ENCODE data around the gene CFAP100.

CFAP100 gene

GRCh38 chr3:126402178-126402577 lies 7.5 kb downstream of the CFAP100 start:
- no peak for DNase-seq

- no peak for DNase-seq
Observed at GRCh38 chr3:126402666-126403302, 8.1 kb downstream of the CFAP100 start.

GRCh38 chr3:126406389-126407296 lies 11.9 kb downstream of the CFAP100 start:
- no peak for DNase-seq

GRCh38 chr3:126407412-126408044 lies 12.8 kb downstream of the CFAP100 start:
- DNase-seq = no peak

GRCh38 chr3:126408099-126408498 lies 13.4 kb downstream of the CFAP100 start:
- DNase-seq = no peak

DNA sequence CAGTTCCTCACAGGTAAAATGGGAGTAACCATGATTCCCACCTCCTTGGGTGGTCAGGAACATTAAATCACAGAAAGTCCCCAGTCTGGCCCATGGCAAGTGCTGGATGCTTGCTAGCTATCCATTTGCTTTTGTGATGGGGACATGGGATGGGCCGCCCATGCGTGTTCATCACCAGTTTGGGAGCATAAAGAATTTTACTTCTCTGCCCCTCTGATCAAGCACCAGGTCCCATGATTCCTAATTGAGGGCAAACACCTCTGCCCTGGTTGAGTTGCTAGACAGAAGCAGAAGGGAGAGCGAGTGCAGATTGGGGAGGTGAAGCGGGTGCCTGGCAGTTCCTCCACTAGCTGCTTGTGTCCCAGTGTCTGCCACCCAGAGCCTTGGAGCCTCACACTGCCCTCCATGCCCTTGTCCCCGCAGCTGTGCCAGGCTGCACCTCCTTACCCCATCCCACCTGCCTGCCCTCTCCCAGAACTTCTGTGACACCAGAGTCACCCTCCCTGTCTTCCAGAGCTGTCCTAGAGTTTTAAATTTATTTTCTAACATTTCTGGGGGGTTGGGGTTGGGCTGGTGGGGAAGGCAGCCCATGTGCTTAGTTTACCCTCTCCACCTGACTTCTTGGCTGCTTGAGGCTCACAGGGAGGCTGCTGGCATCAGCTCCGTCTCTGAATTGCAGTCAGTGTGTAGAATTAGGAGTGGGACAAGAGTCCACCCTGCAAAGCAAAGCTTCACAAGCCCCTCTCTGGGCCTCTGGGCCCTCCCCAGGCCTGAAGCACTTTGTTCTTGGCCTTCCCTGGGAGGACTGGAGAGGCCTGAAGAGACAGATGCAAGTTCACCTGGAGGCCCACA lies 18.4 kb downstream of the CFAP100 start:
- no peak for DNase-seq

GRCh38 chr3:126413693-126414080 lies 19.0 kb downstream of the CFAP100 start:
- DNase-seq = no peak

DNA sequence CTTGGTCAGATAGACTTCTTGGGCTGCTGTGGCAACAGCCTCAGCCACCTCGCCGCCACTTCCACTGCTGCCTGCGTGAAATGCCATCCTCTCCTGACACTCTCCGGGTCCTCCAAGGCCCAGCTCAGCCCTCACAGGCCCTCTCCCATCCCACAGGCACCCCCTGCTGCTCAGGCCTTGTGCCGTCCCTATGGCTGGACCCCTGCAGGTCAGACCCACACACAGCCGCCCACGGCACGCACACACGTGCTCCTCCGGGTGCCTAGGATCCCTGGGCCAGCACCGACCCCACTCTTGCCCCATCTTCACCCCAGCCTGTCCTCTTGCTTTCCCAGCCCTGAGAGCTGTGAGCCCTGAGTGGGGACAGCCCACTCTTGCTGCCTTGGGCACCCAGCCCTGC lies 19.7 kb downstream of the CFAP100 start:
- no peak for DNase-seq

- no peak for DNase-seq
Observed at GRCh38 chr3:126414961-126415660, 20.4 kb downstream of the CFAP100 start.

GRCh38 chr3:126415661-126416591 lies 21.2 kb downstream of the CFAP100 start:
- DNase-seq = no peak

DNA sequence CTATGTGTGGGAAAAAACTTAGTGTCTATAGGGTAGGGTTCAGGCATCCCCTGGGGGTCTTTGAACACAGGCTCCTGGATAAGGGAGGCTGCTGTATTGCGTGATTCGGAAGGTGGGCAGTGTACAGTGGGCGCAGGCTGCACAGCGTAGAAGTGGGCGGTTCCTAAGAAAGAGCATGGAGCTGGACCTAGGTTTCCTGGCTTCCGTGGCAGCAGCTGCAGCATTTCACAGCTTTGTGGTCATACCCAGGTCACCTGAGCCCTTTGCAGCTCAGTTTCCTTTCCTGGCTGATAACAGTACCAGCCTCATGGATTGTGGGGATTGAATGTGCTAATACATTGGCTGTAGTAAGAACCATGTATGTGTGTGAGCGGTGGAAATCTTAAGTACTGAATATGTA lies 22.2 kb downstream of the CFAP100 start:
- DNase-seq = no peak

DNA sequence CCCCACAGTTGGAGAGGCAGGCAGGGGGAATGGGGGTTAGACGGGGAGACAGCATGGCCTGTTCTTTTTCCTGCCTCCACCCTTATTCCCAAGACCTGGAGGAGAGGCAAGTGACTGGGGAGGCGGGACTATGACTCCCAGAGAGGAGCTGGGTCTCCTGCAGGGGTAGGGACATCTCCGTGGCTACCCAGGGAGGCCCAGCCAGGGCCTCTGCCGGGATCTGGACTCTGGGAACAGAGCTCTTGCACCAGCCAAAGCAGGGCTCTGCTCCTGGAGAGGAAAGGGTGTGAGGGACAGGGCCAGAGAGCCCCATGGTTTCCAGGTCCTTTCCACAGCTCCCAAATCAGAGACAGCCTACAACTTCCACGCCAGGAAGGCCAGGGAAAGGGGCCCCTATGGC lies 22.8 kb downstream of the CFAP100 start:
- DNase-seq = no peak

DNA sequence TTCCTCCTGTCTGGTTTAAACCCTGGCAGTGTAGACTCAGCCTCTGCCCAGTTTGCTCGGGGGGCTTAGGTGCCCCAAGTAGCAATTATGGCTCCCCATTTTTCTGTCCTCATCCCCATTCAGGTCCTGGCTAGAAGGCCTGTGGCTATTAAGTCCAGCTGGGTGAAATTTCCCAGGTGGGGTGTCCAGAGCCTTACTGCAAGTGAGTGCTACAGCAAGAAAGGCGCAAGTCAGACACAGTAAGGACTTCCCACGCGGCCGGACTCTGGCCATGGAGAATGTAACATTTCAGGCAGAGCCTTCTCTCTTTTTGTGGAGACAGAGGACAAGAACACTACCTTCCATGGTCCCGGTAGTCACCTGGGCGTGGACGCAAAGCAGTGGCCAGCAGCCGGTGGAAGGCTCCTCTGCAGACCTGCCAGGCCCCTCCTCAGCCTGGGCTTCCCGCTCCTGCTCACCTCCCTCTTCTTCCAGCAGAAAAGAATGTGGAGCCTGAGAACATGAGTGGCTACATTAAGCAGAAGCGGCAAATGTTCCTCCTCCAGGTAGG lies 23.3 kb downstream of the CFAP100 start:
- no peak for DNase-seq

DNA sequence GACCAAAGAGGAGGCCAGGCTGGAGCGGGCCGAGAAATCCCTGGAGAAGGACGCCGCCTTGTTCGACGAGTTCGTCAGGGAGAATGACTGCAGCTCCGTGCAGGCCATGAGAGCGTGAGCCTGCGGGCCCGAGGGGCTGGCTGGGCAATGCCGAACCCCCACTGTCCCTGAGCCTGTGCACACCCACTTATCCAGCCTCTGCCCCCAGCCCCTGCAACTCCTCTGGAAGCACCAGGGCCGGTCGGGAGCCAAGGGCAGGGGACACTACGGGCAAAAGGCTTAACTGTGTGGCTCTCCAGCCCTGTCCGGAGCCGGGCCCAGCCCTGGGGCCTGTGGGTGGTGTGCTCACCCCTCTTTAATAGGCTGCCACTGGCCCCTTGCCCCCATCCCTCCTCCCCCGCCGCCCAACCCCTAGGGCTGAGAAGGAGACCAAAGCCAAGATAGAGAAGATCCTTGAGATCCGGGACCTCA lies 24.0 kb downstream of the CFAP100 start:
- DNase-seq = no peak

DNA sequence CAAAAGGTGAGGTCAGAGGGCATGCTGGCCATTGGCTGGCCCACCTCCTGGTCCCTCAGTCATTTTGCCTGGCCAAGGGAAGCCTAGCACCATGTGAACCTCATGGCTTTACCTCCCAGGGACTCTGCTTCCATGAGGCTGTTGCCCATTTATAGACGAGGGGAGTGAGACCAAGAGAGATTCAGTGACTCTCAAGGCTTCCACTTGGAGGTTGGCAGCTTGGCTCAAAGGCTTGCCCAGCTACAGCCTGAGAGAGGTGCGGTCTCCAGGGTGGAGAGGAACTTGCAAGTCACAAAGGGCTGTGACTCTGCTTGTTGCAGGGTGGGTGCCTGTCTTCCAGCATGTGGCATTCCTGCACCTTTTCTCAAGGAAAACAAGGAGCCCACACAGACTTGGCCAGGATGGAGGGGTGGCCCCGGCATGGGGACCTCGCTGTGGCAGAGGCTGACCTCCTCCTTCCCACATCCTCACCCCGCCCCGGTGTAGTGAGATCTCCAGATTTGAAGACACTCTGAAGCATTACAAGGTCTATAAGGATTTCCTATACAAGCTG lies 24.5 kb downstream of the CFAP100 start:
- DNase-seq = no peak

GRCh38 chr3:126419886-126420786 lies 25.4 kb downstream of the CFAP100 start:
- DNase-seq = no peak

DNA sequence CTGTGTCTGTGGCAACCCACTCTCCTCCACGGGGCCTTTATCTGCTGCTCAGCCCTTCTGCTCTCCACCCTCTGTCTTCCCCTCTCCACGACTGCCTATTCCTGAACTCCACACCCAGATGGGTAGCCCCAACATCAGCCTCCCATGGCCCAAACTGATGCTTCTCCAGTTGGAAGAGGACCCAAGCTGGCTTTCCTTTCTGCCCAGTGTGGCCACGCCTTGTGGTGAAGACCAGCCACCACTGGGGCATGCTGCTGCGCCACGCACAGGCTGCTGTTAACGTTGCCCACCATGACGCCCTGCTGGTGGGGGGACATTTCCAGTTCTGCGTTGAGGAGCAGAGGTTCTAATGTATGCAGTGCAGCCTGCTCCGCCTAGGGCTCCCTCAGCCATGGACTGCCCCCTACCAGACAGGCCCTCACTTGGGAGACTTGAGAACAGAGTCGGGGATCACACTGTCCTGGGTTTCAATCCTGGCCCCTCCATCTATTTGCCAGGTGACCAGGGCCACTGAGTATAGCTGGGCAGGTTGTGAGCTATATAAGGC lies 26.9 kb downstream of the CFAP100 start:
- DNase-seq = no peak

- DNase-seq = no peak
Observed at GRCh38 chr3:126422121-126422520, 27.4 kb downstream of the CFAP100 start.
